ENCODE measurements around the gene ATP1A2.

The ATP1A2 gene

GRCh38 chr1:160168609-160169369, 53.2 kb downstream of the ATP1A2 start:
- no peak for TF ChIP-seq CTCF (IDR thresholded peaks at IDR 0.05; ENCODE audit: low read length, missing control alignments)
- no peak overlapping the region for H3K4me3 ChIP-seq (replicated peaks; ENCODE audit: low read depth, low read length)
- DNase-seq (ENCODE audit: low read depth): no peak

GRCh38 chr1:160169553-160170399, 54.2 kb downstream of the ATP1A2 start:
- no peak for TF ChIP-seq CTCF (IDR thresholded peaks at IDR 0.05; ENCODE audit: low read length, missing control alignments)
- DNase-seq (ENCODE audit: low read depth): no peak
- H3K4me3 ChIP-seq (replicated peaks; ENCODE audit: low read depth, low read length): no peak overlapping the region

GRCh38 chr1:160171354-160171753, 55.8 kb downstream of the ATP1A2 start:
- no peak for DNase-seq (ENCODE audit: low read depth)
- H3K4me3 ChIP-seq (replicated peaks; ENCODE audit: low read depth, low read length): no peak overlapping the region
- TF ChIP-seq CTCF (IDR thresholded peaks at IDR 0.05; ENCODE audit: low read length, missing control alignments): no peak

- TF ChIP-seq CTCF (IDR thresholded peaks at IDR 0.05; ENCODE audit: low read length, missing control alignments): no peak
- no peak for DNase-seq (ENCODE audit: low read depth)
- H3K4me3 ChIP-seq (replicated peaks; ENCODE audit: low read depth, low read length): no peak overlapping the region
Observed at GRCh38 chr1:160171980-160172379, 56.4 kb downstream of the ATP1A2 start.

- DNase-seq (ENCODE audit: low read depth): no peak
- H3K4me3 ChIP-seq (replicated peaks; ENCODE audit: low read depth, low read length): no peak overlapping the region
- no peak for TF ChIP-seq CTCF (IDR thresholded peaks at IDR 0.05; ENCODE audit: low read length, missing control alignments)
Observed at GRCh38 chr1:160177231-160177630, 61.7 kb downstream of the ATP1A2 start.

- no peak for DNase-seq (ENCODE audit: low read depth)
- no peak overlapping the region for H3K4me3 ChIP-seq (replicated peaks; ENCODE audit: low read depth, low read length)
- no peak for TF ChIP-seq CTCF (IDR thresholded peaks at IDR 0.05; ENCODE audit: low read length, missing control alignments)
Observed at GRCh38 chr1:160177667-160178066, 62.1 kb downstream of the ATP1A2 start.

Data from fibroblast of pulmonary artery (primary cell).